A549 treated with AZD9567 at 1 μM for 4 hours (cell line): ENCODE data around the gene OR8G1. TPM values are rescaled to one million over a fixed set of nuclear protein-coding genes. Genes with fewer than 3 reads are reported as not detected.

Experiments
- total RNA-seq: library from RNA; stranded (reverse); fragments of 200-300 nt; extraction: Qiagen RNA extraction; gene quantifications from 5 replicates; pipeline ENCODE4 v1.2.3, GENCODE V29; 2022; ENCODE audit not compliant: insufficient read depth

Gene OR8G1
- not detected in 5 replicates for total RNA-seq

GRCh38 chr11:124240621-124241397, at the start of gene OR8G1:
Gene OR8G1 (plus strand): TSS chr11:124241095. CDS start chr11:124249676, 8,581 bp downstream.

GRCh38 chr11:124256076-124256475, 15.2 kb downstream of the OR8G1 start, which contains the start of gene OR8G5:
Gene OR8G5 (plus strand): TSS chr11:124256376. CDS start chr11:124264932, 8,556 bp downstream.

Other genes starting within 250 kb of the OR8G1 start
- gene OR10G6, start 245.9 kb upstream of the OR8G1 start, total RNA-seq = not detected in 5 replicates
- gene OR10G4, start 228.1 kb upstream of the OR8G1 start, total RNA-seq = not detected in 5 replicates
- gene OR10G9, start 218.1 kb upstream of the OR8G1 start, total RNA-seq = not detected in 5 replicates
- not detected in 5 replicates for gene OR10G8, start 214.3 kb upstream of the OR8G1 start, total RNA-seq
- gene OR10G7, start 199.8 kb upstream of the OR8G1 start, total RNA-seq = not detected in 5 replicates
- gene VWA5A, start 125.6 kb upstream of the OR8G1 start, total RNA-seq = 0.20 to 0.25 TPM (median 0.23 TPM) in 4 of 5 replicates, not detected in the other
- not detected in 5 replicates for gene OR10D3, start 57.8 kb upstream of the OR8G1 start, total RNA-seq
- gene OR8G5, start 15.3 kb downstream of the OR8G1 start, total RNA-seq = not detected in 5 replicates
- not detected in 5 replicates for gene OR8D1, start 72.9 kb downstream of the OR8G1 start, total RNA-seq
- not detected in 5 replicates for gene OR8D2, start 79.1 kb downstream of the OR8G1 start, total RNA-seq
- gene OR8B2, start 143.4 kb downstream of the OR8G1 start, total RNA-seq = not detected in 5 replicates
- gene OR8B3, start 157.9 kb downstream of the OR8G1 start, total RNA-seq = not detected in 5 replicates
- gene OR8B4, start 183.8 kb downstream of the OR8G1 start, total RNA-seq = not detected in 5 replicates
- gene OR8B8, start 204.6 kb downstream of the OR8G1 start, total RNA-seq = not detected in 5 replicates